ENCODE measurements around the gene CARMIL1. TPM values are rescaled to one million over a fixed set of nuclear protein-coding genes. Genes with fewer than 3 reads are reported as not detected.

CARMIL1 gene
- total RNA-seq, 4 donors from 2014 or later = 13.9 to 47.6 (median 30.4) TPM

DNA sequence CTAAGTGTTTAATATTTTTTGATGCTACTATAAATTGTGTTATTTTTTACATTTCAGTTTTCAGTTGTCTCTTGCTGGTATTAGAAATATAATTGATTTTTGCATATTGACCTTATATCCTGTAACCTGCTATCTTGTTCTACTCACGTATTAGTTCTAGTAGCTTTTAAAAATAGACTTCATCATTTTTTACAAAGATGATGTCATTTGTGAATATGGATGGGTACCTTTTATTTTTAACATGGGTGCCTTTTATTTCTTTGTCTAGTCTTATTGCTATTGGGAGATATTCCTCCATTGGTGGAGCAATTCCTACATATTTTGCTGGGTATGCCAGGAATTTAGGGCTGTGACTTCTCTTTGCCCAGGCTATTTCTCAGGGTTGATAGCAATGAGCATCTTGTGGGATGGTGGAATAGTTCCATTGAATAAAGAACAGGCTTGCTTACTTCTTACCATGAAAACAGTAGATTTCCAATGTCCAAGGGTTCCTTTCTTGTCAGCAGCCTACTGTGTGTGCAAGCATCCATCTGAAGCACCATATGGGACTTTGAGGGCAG, 149.7 kb downstream of the CARMIL1 start:
- TF ChIP-seq, protein P1, sequence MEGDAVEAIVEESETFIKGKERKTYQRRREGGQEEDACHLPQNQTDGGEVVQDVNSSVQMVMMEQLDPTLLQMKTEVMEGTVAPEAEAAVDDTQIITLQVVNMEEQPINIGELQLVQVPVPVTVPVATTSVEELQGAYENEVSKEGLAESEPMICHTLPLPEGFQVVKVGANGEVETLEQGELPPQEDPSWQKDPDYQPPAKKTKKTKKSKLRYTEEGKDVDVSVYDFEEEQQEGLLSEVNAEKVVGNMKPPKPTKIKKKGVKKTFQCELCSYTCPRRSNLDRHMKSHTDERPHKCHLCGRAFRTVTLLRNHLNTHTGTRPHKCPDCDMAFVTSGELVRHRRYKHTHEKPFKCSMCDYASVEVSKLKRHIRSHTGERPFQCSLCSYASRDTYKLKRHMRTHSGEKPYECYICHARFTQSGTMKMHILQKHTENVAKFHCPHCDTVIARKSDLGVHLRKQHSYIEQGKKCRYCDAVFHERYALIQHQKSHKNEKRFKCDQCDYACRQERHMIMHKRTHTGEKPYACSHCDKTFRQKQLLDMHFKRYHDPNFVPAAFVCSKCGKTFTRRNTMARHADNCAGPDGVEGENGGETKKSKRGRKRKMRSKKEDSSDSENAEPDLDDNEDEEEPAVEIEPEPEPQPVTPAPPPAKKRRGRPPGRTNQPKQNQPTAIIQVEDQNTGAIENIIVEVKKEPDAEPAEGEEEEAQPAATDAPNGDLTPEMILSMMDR (IDR thresholded peaks at IDR 0.05; ENCODE audit: low read depth) = no peak

DNA sequence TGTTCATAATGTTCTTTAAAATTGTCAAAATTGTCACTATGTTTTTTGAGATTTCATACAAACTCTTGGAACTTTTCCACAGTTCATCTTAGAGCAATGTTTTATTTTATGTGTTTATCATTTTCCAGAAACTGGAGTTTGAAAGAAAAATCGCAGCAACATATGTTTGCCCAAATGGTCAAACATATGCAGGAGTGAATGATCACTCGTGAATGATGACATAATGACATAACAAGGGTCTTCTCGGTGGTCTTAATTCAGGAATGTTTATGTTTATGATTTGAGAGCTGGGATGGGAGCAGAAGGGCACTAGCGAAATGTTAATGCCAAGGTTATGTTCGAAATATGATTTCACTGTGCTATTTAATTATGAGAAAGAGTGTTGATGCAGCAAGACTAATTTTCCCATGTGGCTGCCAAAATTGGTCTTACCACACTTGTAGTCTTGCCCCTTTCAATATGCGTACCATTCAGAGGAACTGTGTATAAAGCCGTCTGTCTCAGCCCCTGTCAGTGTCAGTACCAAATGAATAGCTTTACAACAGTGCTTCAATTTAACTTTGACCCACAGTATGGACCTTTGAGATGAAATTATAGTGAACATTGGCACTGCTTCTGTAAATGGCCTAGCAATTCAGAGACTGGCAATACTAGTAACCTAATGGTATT, 152.3 kb downstream of the CARMIL1 start:
- TF ChIP-seq, protein P1 (IDR thresholded peaks at IDR 0.05; ENCODE audit: low read depth) = no peak

DNA sequence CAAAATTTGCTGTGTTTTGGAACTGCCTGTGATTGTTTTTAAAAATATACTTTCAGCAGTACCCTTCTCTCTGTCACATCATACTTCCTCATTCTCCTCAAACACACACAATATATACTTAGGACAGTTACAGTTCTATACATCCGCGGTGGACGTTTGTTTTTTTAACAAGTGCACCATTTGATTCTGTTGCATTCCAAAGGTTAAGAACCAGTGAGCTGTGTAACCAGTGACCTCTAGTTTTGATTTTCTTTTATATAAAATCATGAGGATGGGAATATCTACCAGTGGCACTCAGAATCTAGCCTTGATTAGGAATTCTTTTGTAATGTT, 152.8 kb downstream of the CARMIL1 start:
- TF ChIP-seq, protein P1 (IDR thresholded peaks at IDR 0.05; ENCODE audit: low read depth) = no peak

DNA sequence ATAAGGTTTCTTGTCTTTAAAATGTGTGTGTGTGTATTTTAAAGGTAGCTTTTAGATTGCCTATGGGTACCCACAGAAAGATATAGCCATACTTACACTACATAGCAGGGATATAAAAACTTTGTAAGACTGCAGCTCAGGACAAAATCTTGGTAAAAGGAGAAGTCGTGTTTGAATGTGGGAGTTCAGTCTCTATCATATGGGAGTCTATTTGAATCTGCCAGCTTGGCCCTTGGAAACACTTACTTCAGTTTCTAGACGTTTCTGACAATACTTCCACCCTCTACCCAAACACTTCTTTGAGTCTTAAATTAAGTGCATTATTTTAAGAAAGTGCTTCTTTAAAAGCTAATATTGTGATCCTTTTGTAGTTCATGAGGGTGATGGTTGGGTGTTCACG, 155.7 kb downstream of the CARMIL1 start:
- TF ChIP-seq, protein P1 (IDR thresholded peaks at IDR 0.05; ENCODE audit: low read depth) = no peak

DNA sequence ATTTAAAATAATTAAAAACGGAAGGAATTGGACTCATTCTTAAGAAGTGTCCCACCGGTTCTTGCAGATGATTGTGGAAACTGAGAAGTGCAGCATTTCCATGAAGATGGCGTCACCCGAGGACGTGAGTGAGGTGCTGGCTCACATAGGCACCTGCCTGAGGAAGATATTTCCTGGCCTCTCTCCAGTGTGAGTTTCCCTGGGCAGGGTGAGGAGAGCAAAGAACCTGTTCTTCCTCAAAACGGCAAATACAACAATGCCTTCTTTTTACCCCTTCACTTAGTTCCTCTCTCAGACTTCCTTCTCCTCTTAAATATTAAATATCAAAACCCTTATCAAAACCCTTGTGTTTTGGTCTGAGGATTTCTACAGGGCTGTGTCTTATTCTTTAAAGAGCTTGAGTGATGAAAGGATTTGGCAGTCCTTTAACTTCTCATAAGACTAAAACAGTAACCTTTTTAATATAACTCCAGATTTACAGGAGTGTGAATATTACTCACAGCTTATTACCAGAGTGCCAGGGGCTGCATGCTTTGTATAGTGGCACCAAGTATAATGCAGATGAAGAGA, 156.3 kb downstream of the CARMIL1 start:
- TF ChIP-seq, protein P1 (IDR thresholded peaks at IDR 0.05; ENCODE audit: low read depth) = no peak

DNA sequence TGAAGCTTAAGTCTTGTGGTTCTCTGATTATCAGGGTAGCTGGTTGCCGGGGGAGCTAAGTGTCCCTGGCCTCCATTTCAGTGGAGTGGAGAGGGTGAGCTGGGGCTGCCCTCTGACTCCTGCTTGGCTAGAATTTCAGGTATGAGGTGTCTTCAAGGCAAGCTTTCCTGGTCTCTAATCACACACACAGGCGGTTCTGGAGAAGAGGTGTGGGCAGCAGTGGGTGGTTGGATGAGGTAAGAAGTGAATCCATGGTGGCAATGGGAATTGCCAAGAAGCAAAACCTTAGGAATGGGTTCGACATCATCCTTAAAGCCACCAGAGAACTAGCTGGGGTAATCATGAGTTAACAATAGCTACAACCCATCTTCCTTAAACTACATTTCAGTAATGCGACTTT, 157.6 kb downstream of the CARMIL1 start:
- TF ChIP-seq, protein P1 (IDR thresholded peaks at IDR 0.05; ENCODE audit: low read depth) = no peak

DNA sequence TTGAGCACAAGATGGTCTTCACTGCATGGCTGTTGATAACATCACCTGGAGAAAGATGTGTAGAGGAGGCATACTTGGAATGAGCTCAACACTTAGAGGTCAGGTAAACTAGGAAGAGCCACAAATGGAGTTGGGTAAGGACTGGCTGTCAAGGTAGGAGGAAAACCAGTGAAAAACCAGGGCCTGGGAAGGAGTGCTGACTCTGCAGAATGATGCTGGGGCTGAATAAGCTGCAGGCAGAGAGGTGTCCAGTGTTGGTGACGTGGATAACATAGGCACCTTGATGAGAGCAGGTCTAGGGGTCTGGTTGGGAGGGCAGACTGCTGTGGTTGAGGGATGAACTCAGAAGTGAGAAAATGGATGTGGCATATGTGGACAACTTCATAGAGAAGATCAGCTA, 160.2 kb downstream of the CARMIL1 start:
- TF ChIP-seq, protein P1 (IDR thresholded peaks at IDR 0.05; ENCODE audit: low read depth) = no peak

All from subcutaneous adipose tissue (tissue), 4 donors.